ENCODE results near the gene PIGQ. TPM values are rescaled to one million over a fixed set of nuclear protein-coding genes. Genes with fewer than 3 reads are reported as not detected.

The PIGQ gene
- total RNA-seq: 14.2 and 20.2 TPM in 2 replicates

- DNase-seq (ENCODE audit: low read depth in 2 of 2): peak; percentile 56 to 70
Measured at GRCh38 chr16:569445-570254, at the start of gene PIGQ. Gene PIGQ, plus strand, starts transcription at chr16:569968. Its CDS starts 4,107 bp downstream, at chr16:574075.

- DNase-seq (ENCODE audit: low read depth in 2 of 2): no peak
Measured at GRCh38 chr16:520847-521246, 48.9 kb upstream of the PIGQ start.

- no peak for DNase-seq (ENCODE audit: low read depth in 2 of 2)
Measured at GRCh38 chr16:521381-522210, 48.2 kb upstream of the PIGQ start.

GRCh38 chr16:522320-523096, 47.3 kb upstream of the PIGQ start:
- DNase-seq (ENCODE audit: low read depth in 2 of 2): no peak

- DNase-seq (ENCODE audit: low read depth in 2 of 2): no peak
Measured at GRCh38 chr16:523097-523741, 46.5 kb upstream of the PIGQ start.

GRCh38 chr16:524274-525040, 45.3 kb upstream of the PIGQ start:
- DNase-seq (ENCODE audit: low read depth in 2 of 2): no peak

- no peak for DNase-seq (ENCODE audit: low read depth in 2 of 2)
Measured at GRCh38 chr16:525123-525519, 44.6 kb upstream of the PIGQ start.

- DNase-seq (ENCODE audit: low read depth in 2 of 2): peak in 1 of 2 donors; percentile 90
Measured at GRCh38 chr16:525520-526180, 44.1 kb upstream of the PIGQ start.

- DNase-seq (ENCODE audit: low read depth in 2 of 2): peak; percentile 37 to 46
Measured at GRCh38 chr16:526181-527014, 43.4 kb upstream of the PIGQ start.

- DNase-seq (ENCODE audit: low read depth in 2 of 2): peak; percentile 91 to 92
Measured at GRCh38 chr16:527015-527903, 42.5 kb upstream of the PIGQ start, which contains the start of gene CAPN15. Gene CAPN15, plus strand, starts transcription at chr16:527712. Its CDS starts 19,127 bp downstream, at chr16:546839.

GRCh38 chr16:528111-529011, 41.4 kb upstream of the PIGQ start:
- peak; percentile 46 to 79 for DNase-seq (ENCODE audit: low read depth in 2 of 2)

GRCh38 chr16:529012-529575, 40.7 kb upstream of the PIGQ start:
- DNase-seq (ENCODE audit: low read depth in 2 of 2): no peak

GRCh38 chr16:530111-530817, 39.5 kb upstream of the PIGQ start:
- DNase-seq (ENCODE audit: low read depth in 2 of 2): no peak

GRCh38 chr16:531494-532125, 38.2 kb upstream of the PIGQ start:
- DNase-seq (ENCODE audit: low read depth in 2 of 2): no peak

GRCh38 chr16:533391-534123, 36.2 kb upstream of the PIGQ start:
- DNase-seq (ENCODE audit: low read depth in 2 of 2): no peak
